HL-60 (cell line): ENCODE results near the gene MORC1.

Experiments
- CTCF ChIP-seq: IDR thresholded peaks from one replicate; pipeline ENCODE4 v1.5.1; 2011; ENCODE audit warnings: low read length, control low read depth, inconsistent platforms; ENCODE audit not compliant: insufficient read depth
- GABPA ChIP-seq: IDR thresholded peaks from 2 replicates; pipeline ENCODE4 v1.6.1; 2012; ENCODE audit warnings: low read depth
- POLR2AphosphoS5 ChIP-seq: IDR thresholded peaks from 2 replicates; pipeline ENCODE4 v1.6.1; 2012; ENCODE audit warnings: low read depth
- SPI1 ChIP-seq: IDR thresholded peaks from 2 replicates; pipeline ENCODE4 v1.6.1; 2012; ENCODE audit warnings: low read depth, mild to moderate bottlenecking, borderline replicate concordance
- TF ChIP-seq, protein P1 (sequence below): IDR thresholded peaks from 2 replicates; pipeline ENCODE4 v1.6.1; 2012; ENCODE audit warnings: low read depth; ENCODE audit not compliant: insufficient replicate concordance

DNA sequence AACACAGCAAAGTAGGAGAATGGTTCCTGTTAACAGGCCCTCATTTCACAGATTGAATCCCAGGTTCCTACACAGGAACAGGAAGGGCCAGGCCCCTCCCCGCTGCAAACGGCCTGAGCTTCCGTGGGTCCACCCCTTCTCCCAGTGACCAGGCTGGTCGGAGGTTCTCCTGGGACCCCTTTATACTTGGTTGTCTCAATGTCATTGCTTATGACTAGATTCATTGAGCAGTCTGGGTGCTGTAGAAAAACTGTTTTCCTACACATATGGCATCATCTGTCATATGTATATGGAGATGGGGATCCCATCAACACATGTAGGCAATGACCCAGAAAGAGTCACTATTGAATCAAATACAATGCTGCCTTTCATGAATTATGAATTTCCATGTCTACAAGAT, 22.4 kb upstream of the MORC1 start:
- no peak for TF ChIP-seq CTCF
- TF ChIP-seq POLR2AphosphoS5: no peak
- no peak for TF ChIP-seq GABPA
- TF ChIP-seq, protein P1, sequence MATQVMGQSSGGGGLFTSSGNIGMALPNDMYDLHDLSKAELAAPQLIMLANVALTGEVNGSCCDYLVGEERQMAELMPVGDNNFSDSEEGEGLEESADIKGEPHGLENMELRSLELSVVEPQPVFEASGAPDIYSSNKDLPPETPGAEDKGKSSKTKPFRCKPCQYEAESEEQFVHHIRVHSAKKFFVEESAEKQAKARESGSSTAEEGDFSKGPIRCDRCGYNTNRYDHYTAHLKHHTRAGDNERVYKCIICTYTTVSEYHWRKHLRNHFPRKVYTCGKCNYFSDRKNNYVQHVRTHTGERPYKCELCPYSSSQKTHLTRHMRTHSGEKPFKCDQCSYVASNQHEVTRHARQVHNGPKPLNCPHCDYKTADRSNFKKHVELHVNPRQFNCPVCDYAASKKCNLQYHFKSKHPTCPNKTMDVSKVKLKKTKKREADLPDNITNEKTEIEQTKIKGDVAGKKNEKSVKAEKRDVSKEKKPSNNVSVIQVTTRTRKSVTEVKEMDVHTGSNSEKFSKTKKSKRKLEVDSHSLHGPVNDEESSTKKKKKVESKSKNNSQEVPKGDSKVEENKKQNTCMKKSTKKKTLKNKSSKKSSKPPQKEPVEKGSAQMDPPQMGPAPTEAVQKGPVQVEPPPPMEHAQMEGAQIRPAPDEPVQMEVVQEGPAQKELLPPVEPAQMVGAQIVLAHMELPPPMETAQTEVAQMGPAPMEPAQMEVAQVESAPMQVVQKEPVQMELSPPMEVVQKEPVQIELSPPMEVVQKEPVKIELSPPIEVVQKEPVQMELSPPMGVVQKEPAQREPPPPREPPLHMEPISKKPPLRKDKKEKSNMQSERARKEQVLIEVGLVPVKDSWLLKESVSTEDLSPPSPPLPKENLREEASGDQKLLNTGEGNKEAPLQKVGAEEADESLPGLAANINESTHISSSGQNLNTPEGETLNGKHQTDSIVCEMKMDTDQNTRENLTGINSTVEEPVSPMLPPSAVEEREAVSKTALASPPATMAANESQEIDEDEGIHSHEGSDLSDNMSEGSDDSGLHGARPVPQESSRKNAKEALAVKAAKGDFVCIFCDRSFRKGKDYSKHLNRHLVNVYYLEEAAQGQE: no peak
- no peak for TF ChIP-seq SPI1
